B cell (primary cell): Measurements from ENCODE around the gene STON2. TPM values are rescaled to one million over a fixed set of nuclear protein-coding genes. Genes with fewer than 3 reads are reported as not detected.
A peak's percentile ranks its signal among the peaks of the same experiment; 100 is the strongest.

ENCODE experiments used
- ATAC-seq: fragments of 200-7000 bp; cut with Tn5 transposase; one replicate; pipeline ENCODE4 v1.10.0; 2021; ENCODE audit warnings: low read depth, mild to moderate bottlenecking, moderate number of reproducible peaks, moderate library complexity
- CTCF ChIA-PET: fragments of 350-600 bp; sonication (Branson Sonifier 250); formaldehyde crosslinking; loops from one replicate; lab custom pipeline; 2021; ENCODE audit warnings: antibody characterized with exemption, inconsistent platforms; lab: Charles Lee
- POLR2A ChIA-PET: fragments of 350-600 bp; sonication (Branson Sonifier 250); formaldehyde crosslinking; loops from one replicate; lab custom pipeline; 2021; ENCODE audit warnings: antibody characterized with exemption; lab: Charles Lee
- DNase-seq: peaks from one replicate; pipeline ENCODE4 v3.0.0; 2013
- H2AFZ ChIP-seq: 2 replicates; pipeline ENCODE4 v1.6.1; 2012; ENCODE audit warnings: mild to moderate bottlenecking, low read depth, low read length; ENCODE audit not compliant: insufficient read depth, poor library complexity, severe bottlenecking
- H3K27ac ChIP-seq, 2 donors: 1 replicate in 1 of 2; 2 replicates in 1 of 2; pipeline ENCODE4 v1.5.1; 2012 to 2013; ENCODE audit warnings: low read length in 2 of 2, mild to moderate bottlenecking in 2 of 2, moderate library complexity in 1 of 2
- H3K27me3 ChIP-seq, 4 experiments: fragments of 200-600 bp in 1 of 4; sonication (generic) in 1 of 4; replicated peaks in 1 of 4; 1 replicate in 2 of 4; 2 replicates in 2 of 4; pipeline versions ENCODE4 v1.6.1 to v1.7.0; 2013 to 2016; ENCODE audit warnings: low read length in 3 of 4, mild to moderate bottlenecking in 2 of 4, mixed read lengths in 1 of 4, moderate library complexity in 1 of 4; ENCODE audit not compliant: insufficient read depth in 4 of 4, control insufficient read depth in 3 of 4; ENCODE audit errors: control extremely low read depth in 1 of 4
- H3K36me3 ChIP-seq, 2 experiments: replicated peaks in 1 of 2; 1 replicate in 1 of 2; 2 replicates in 1 of 2; pipeline versions ENCODE4 v1.6.1 to v1.7.1; 2013; ENCODE audit warnings: low read length in 1 of 2; ENCODE audit not compliant: insufficient read depth in 2 of 2, control insufficient read depth in 1 of 2; ENCODE audit errors: control extremely low read depth in 1 of 2, extremely low read depth in 1 of 2
- H3K4me1 ChIP-seq, 2 donors: fragments of 200-600 bp in 1 of 2; sonication (generic) in 1 of 2; 1 replicate in 1 of 2; 2 replicates in 1 of 2; pipeline versions ENCODE4 v1.5.1 to v1.6.1; 2013 to 2017; ENCODE audit warnings: low read length in 2 of 2; ENCODE audit not compliant: control insufficient read depth in 2 of 2, insufficient read depth in 2 of 2
- H3K4me2 ChIP-seq: replicated peaks from 2 replicates; pipeline ENCODE3; 2012; ENCODE audit warnings: mild to moderate bottlenecking, low read depth, low read length; ENCODE audit not compliant: poor library complexity, severe bottlenecking
- H3K4me3 ChIP-seq, 5 experiments: fragments of 200-600 bp in 1 of 5; sonication (generic) in 1 of 5; 1 replicate in 3 of 5; 2 replicates in 2 of 5; pipeline versions ENCODE4 v1.5.1 to v1.7.0; 2011 to 2016; ENCODE audit warnings: low read length in 4 of 5, mild to moderate bottlenecking in 4 of 5, low read depth in 2 of 5, control low read depth in 1 of 5, moderate library complexity in 1 of 5; ENCODE audit not compliant: insufficient read depth in 1 of 5; ENCODE audit errors: control extremely low read depth in 1 of 5, extremely low read depth in 1 of 5
- H3K79me2 ChIP-seq: fragments of 200-600 bp; sonication (generic); one replicate; pipeline ENCODE4 v1.6.0; 2016; ENCODE audit warnings: low read length; ENCODE audit not compliant: control insufficient read depth, insufficient read depth
- H3K9ac ChIP-seq: fragments of 200-600 bp; sonication (generic); 2 replicates; pipeline ENCODE4 v1.6.1; 2017; ENCODE audit warnings: mild to moderate bottlenecking, low read length, moderate library complexity
- H3K9me3 ChIP-seq, 3 donors: one replicate each; pipeline versions ENCODE4 v1.6.1 to v1.7.1; 2013; ENCODE audit warnings: low read length in 2 of 3; ENCODE audit not compliant: control insufficient read depth in 2 of 3, insufficient read depth in 1 of 3; ENCODE audit errors: control extremely low read depth in 1 of 3
- H4K20me1 ChIP-seq: 2 replicates; pipeline ENCODE4 v1.6.0; 2012; ENCODE audit warnings: mild to moderate bottlenecking, low read length; ENCODE audit not compliant: insufficient read depth, control insufficient read depth, poor library complexity, severe bottlenecking
- H3K27ac Mint-ChIP-seq: one replicate; pipeline ENCODE4 v1.8.0; 2021; ENCODE audit warnings: mixed read lengths
- H3K27me3 Mint-ChIP-seq: one replicate; pipeline ENCODE4 v1.8.0; 2021; ENCODE audit warnings: mixed read lengths
- H3K4me1 Mint-ChIP-seq: one replicate; pipeline ENCODE4 v1.8.0; 2021; ENCODE audit warnings: mixed read lengths
- H3K4me3 Mint-ChIP-seq: one replicate; pipeline ENCODE4 v1.8.0; 2021; ENCODE audit warnings: mixed read lengths
- H3K9me3 Mint-ChIP-seq: one replicate; pipeline ENCODE4 v1.8.0; 2022; ENCODE audit warnings: mixed read lengths; ENCODE audit not compliant: insufficient read depth
- EZH2 ChIP-seq: IDR thresholded peaks from 2 replicates; pipeline ENCODE4 v1.6.1; 2012; ENCODE audit warnings: borderline replicate concordance, low read depth, mild to moderate bottlenecking, moderate library complexity, low read length; ENCODE audit not compliant: insufficient read depth, poor library complexity, severe bottlenecking
- WGBS: methylation state at CpG from one replicate; pipeline ENCODE4 v1.1.5; 2013; ENCODE audit warnings: missing lambda C conversion rate; ENCODE audit not compliant: insufficient coverage; 5-methylcytosine and 5-hydroxymethylcytosine counted together
- intact Hi-C: fragments of 100-400 bp; cut with micrococcal nuclease; formaldehyde crosslinking; loops from one replicate; pipeline ENCODE4 v1.10.0; 2022
- polyA plus RNA-seq: library from polyadenylated mRNA; depleted of rRNA; stranded (reverse); fragments of >200 nt; gene quantifications from 2 replicates; pipeline ENCODE4 v1.2.3, GENCODE V29; 2012
- total RNA-seq, 2 donors: library from RNA; stranded (reverse); fragments of 120-200 nt in 1 of 2; gene quantifications; 1 replicate in 1 of 2; 2 replicates in 1 of 2; pipeline versions ENCODE4 v1.2.3 to v1.2.4, GENCODE V29; 2013 to 2022
- TF ChIP-seq, protein P1 (sequence below): fragments of 200-600 bp; IDR thresholded peaks from one replicate; pipeline ENCODE4 v1.8.0; 2022; ENCODE audit warnings: antibody characterized with exemption, mild to moderate bottlenecking

STON2 gene
- total and polyA plus RNA-seq, 2 donors (not counting 1 experiment from before 2014, with no cell fraction given): 0.03 TPM; not detected in 1

DNA sequence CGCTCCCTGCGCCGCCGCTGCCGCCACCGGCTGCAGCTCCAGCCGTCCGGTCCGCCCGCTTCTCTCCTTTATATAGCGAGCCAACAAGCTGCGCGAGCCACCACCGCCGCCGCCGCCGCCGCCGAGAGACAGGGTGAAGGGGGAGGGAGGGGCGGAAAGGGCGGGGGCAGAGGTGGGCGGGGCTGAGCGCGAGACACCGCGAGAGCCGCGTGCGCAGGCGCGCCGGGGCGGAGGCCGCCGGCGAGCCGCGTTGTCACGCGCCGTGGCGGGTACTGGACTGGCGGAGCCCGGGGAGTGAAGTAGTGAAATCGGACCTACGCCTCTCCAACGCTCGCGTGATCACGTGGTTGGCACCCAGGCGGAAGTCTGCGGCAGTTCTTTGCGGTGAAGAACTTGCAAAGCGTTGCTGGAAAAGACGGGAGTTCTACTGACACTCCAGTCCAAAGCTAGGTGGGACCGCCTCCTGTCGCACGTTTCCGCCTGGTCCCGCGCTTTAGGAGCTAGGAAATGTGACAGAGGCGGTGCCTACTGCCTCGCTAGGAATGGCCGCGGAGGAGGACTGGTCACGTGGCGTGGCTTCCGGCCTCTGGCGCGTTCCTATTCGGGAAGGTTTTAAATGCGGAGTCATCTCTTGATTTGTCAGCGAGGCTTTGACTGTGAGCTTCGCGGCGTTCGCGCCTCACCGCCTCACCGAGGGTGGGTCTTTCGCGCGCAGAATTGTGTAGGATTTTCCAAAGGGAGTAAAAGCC is 179.1 kb downstream of the STON2 start, which contains the start of gene GTF2A1:
GTF2A1 (minus strand) TSS at position 130 of the 749 bp plus-strand sequence. CDS start 441 bp downstream, outside the sequence.
- under 1% methylated on average over 71 of the region's 84 CpGs for WGBS
- peaks cover 32% of the 10 kb centered on the region for H3K4me1 Mint-ChIP-seq
- peak within 1 kb of the TSS; percentile 100 for H3K27ac Mint-ChIP-seq
- H3K4me3 ChIP-seq: peak within 1 kb of the TSS; percentile 89 to 99 (median 97)
- H4K20me1 ChIP-seq: no peaks in the 10 kb centered on the region
- H3K36me3 ChIP-seq: peaks cover 2 to 3% of the 10 kb centered on the region in 2 experiments
- H3K9me3 ChIP-seq: no peaks in the 10 kb centered on the region
- H3K79me2 ChIP-seq: peaks cover 38% of the 10 kb centered on the region
- TF ChIP-seq EZH2: no peak
- no peaks in the 10 kb centered on the region for H3K27me3 Mint-ChIP-seq
- H3K4me2 ChIP-seq: peak within 1 kb of the TSS; percentile 79
- H3K4me3 Mint-ChIP-seq: peak within 1 kb of the TSS; percentile 97
- H3K9me3 Mint-ChIP-seq: no peaks in the 10 kb centered on the region
- peak within 1 kb of the TSS; percentile 98 to 99 for H3K27ac ChIP-seq
- intact Hi-C loops: no loop called here
- peak; percentile 70 for ATAC-seq
- CTCF ChIA-PET: interaction anchor here (0.7 to 1.6 kb wide), 5 partner anchors 57 to 279 kb away, joined by 3 to 9 read pairs (median 3); partner anchors contain the start of gene CEP128
- H3K4me1 ChIP-seq: peaks cover 13 to 16% of the 10 kb centered on the region in 2 donors
- H2AFZ ChIP-seq: peak within 1 kb of the TSS; percentile 90
- no peaks in the 10 kb centered on the region for H3K27me3 ChIP-seq
- DNase-seq: peak; percentile 99
- H3K9ac ChIP-seq: peak within 1 kb of the TSS; percentile 99
- POLR2A ChIA-PET: interaction anchor here (0.7 to 1.6 kb wide), 7 partner anchors 9 to 313 kb away, joined by 3 to 10 read pairs (median 4); partner anchors contain the start of genes CEP128 and SEL1L

DNA sequence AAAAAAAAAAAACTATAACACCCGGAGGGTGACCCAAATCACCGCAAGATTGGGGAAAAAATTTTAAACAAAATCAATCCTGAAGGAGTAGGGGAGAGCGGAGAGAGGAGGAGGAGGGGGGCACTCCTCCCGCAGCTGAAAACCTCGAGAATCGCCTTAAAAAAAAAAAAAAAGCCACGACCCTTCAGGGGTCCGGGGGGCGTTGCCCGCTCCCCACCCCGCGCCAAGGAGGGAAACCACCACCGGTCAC is 179.6 kb downstream of the STON2 start:
- Histone ChIP-seq H4K20me1 (no peaks in the 10 kb centered on the region), H3K9ac (peak overlapping the region; percentile 93), H3K27ac (peak overlapping the region; percentile 92 to 97), H3K9me3 (no peaks in the 10 kb centered on the region), H3K79me2 (peaks cover 43% of the 10 kb centered on the region), H3K36me3 (peaks cover 2 to 7% of the 10 kb centered on the region in 2 experiments), H3K4me3 (peak overlapping the region; percentile 78 to 98 (median 97)), H3K4me2 (peak overlapping the region; percentile 74), H2AFZ (no peak overlapping the region), H3K27me3 (no peaks in the 10 kb centered on the region), H3K4me1 (peaks cover 13 to 16% of the 10 kb centered on the region in 2 donors)
- 0% methylated on average over 8 of the region's 13 CpGs for WGBS
- Mint-ChIP-seq H3K27me3 (no peaks in the 10 kb centered on the region), H3K27ac (peak overlapping the region; percentile 100), H3K4me3 (peak overlapping the region; percentile 93), H3K9me3 (no peaks in the 10 kb centered on the region), H3K4me1 (peaks cover 33% of the 10 kb centered on the region)
- intact Hi-C loops: no loop called here
- ChIA-PET POLR2A (interaction anchor here (0.9 to 1.6 kb wide), 4 partner anchors 9 to 313 kb away, joined by 4 to 10 read pairs (median 5); partner anchors contain the start of genes CEP128 and SEL1L), CTCF (interaction anchor here (0.7 to 1.6 kb wide), 5 partner anchors 57 to 279 kb away, joined by 3 to 9 read pairs (median 3); partner anchors contain the start of gene CEP128)
- ATAC-seq: no peak
- TF ChIP-seq EZH2: no peak
- TF ChIP-seq, protein P1, sequence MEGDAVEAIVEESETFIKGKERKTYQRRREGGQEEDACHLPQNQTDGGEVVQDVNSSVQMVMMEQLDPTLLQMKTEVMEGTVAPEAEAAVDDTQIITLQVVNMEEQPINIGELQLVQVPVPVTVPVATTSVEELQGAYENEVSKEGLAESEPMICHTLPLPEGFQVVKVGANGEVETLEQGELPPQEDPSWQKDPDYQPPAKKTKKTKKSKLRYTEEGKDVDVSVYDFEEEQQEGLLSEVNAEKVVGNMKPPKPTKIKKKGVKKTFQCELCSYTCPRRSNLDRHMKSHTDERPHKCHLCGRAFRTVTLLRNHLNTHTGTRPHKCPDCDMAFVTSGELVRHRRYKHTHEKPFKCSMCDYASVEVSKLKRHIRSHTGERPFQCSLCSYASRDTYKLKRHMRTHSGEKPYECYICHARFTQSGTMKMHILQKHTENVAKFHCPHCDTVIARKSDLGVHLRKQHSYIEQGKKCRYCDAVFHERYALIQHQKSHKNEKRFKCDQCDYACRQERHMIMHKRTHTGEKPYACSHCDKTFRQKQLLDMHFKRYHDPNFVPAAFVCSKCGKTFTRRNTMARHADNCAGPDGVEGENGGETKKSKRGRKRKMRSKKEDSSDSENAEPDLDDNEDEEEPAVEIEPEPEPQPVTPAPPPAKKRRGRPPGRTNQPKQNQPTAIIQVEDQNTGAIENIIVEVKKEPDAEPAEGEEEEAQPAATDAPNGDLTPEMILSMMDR: no peak
- DNase-seq: no peak
